Fibroblast of skin of abdomen (primary cell): ENCODE data around the gene SULT4A1.

Experiments used
- DNase-seq: peaks from one replicate; pipeline ENCODE4 v3.0.0-alpha.2; 2013

Gene SULT4A1

GRCh38 chr22:43843783-43844530, 18.4 kb downstream of the SULT4A1 start:
- DNase-seq: no peak

GRCh38 chr22:43841742-43842141, 20.6 kb downstream of the SULT4A1 start:
- DNase-seq: no peak

GRCh38 chr22:43840851-43841250, 21.5 kb downstream of the SULT4A1 start:
- no peak for DNase-seq

GRCh38 chr22:43840431-43840830, 21.9 kb downstream of the SULT4A1 start:
- DNase-seq: no peak

- DNase-seq: no peak
These were observed 22.5 kb downstream of the SULT4A1 start for GRCh38 chr22:43839781-43840180.

GRCh38 chr22:43838571-43839307, 23.6 kb downstream of the SULT4A1 start:
- no peak for DNase-seq

GRCh38 chr22:43838161-43838560, 24.2 kb downstream of the SULT4A1 start:
- no peak for DNase-seq

- DNase-seq: no peak
These were observed 24.6 kb downstream of the SULT4A1 start for GRCh38 chr22:43837666-43838065.

- no peak for DNase-seq
These were observed 26.6 kb downstream of the SULT4A1 start for GRCh38 chr22:43835736-43836135.

- no peak for DNase-seq
These were observed 27.1 kb downstream of the SULT4A1 start for GRCh38 chr22:43835166-43835565.

GRCh38 chr22:43833286-43834240, 28.8 kb downstream of the SULT4A1 start:
- no peak for DNase-seq

GRCh38 chr22:43832393-43833265, 29.7 kb downstream of the SULT4A1 start:
- DNase-seq: no peak

GRCh38 chr22:43831561-43832392, 30.5 kb downstream of the SULT4A1 start:
- DNase-seq: no peak

- DNase-seq: no peak
These were observed 31.3 kb downstream of the SULT4A1 start for GRCh38 chr22:43830931-43831560.

- peak; percentile 50 for DNase-seq
These were observed 32.1 kb downstream of the SULT4A1 start for GRCh38 chr22:43829904-43830851.

GRCh38 chr22:43828998-43829782, 33.1 kb downstream of the SULT4A1 start:
- peak; percentile 85 for DNase-seq

GRCh38 chr22:43828725-43828997, 33.7 kb downstream of the SULT4A1 start:
- no peak for DNase-seq

- DNase-seq: no peak
These were observed 34.2 kb downstream of the SULT4A1 start for GRCh38 chr22:43827926-43828724.
